H1 (cell line): ENCODE data around the gene RCE1. TPM values are rescaled to one million over a fixed set of nuclear protein-coding genes. Genes with fewer than 3 reads are reported as not detected.

Source experiments
- CTCF ChIA-PET: fragments of 300-600 bp; sonication (Branson Sonifier 250); formaldehyde crosslinking; loops from one replicate; lab custom pipeline; 2021; ENCODE audit not compliant: partially characterized antibody; lab: Charles Lee
- POLR2A ChIA-PET: fragments of 300-600 bp; sonication (Branson Sonifier 250); formaldehyde crosslinking; loops from one replicate; lab custom pipeline; 2021; ENCODE audit warnings: inconsistent platforms; ENCODE audit not compliant: partially characterized antibody; lab: Charles Lee
- DNase-seq, 2 experiments: peaks; one replicate each; pipeline versions ENCODE4 v3.0.0 to v3.0.0-alpha.2; 2010 to 2022; ENCODE audit warnings: low spot score in 2 of 2, low read depth in 1 of 2, mixed read lengths in 1 of 2
- FAIRE-seq: peaks from 2 replicates; lab custom pipeline; 2011; peaks lifted over from hg19 to GRCh38; lab: Jason Lieb, UNC
- H2AFZ ChIP-seq: 2 replicates; pipeline ENCODE4 v1.8.1; 2012; ENCODE audit warnings: low read length, inconsistent platforms
- H2AK5ac ChIP-seq: 2 replicates; pipeline ENCODE4 v1.6.1; 2013; ENCODE audit warnings: low read depth, low read length
- H2BK120ac ChIP-seq: replicated peaks from 2 replicates; pipeline ENCODE3; 2013; ENCODE audit warnings: low read depth, low read length, inconsistent platforms
- H2BK12ac ChIP-seq: 2 replicates; pipeline ENCODE4 v1.6.1; 2013; ENCODE audit warnings: low read depth, low read length
- H2BK15ac ChIP-seq: 2 replicates; pipeline ENCODE4 v1.6.1; 2013; ENCODE audit warnings: low read length
- H2BK20ac ChIP-seq: 2 replicates; pipeline ENCODE4 v1.6.1; 2013; ENCODE audit warnings: low read length
- H2BK5ac ChIP-seq: 2 replicates; pipeline ENCODE4 v1.6.1; 2013; ENCODE audit warnings: low read depth, low read length
- H3K14ac ChIP-seq: 2 replicates; pipeline ENCODE4 v1.6.1; 2013; ENCODE audit warnings: inconsistent platforms; ENCODE audit not compliant: insufficient read length
- H3K18ac ChIP-seq: 2 replicates; pipeline ENCODE4 v1.6.1; 2013; ENCODE audit warnings: low read length; ENCODE audit errors: extremely low read depth
- H3K23ac ChIP-seq: 2 replicates; pipeline ENCODE4 v1.6.1; 2013; ENCODE audit warnings: inconsistent platforms; ENCODE audit not compliant: insufficient read length
- H3K23me2 ChIP-seq: 2 replicates; pipeline ENCODE4 v1.6.1; 2013; ENCODE audit warnings: low read depth, low read length
- H3K27ac ChIP-seq: 2 replicates; pipeline ENCODE4 v1.6.1; 2011; ENCODE audit warnings: low read depth, low read length, inconsistent platforms
- H3K27me3 ChIP-seq, 4 experiments: replicated peaks in 1 of 4; 1 replicate in 1 of 4; 2 replicates in 3 of 4; pipeline versions ENCODE4 v1.6.1 to v1.8.1; 2011 to 2013; ENCODE audit warnings: low read length in 3 of 4, mild to moderate bottlenecking in 3 of 4, inconsistent platforms in 2 of 4, mixed read lengths in 2 of 4, moderate library complexity in 1 of 4; ENCODE audit not compliant: control insufficient read depth in 3 of 4, insufficient read depth in 3 of 4; ENCODE audit errors: extremely low read depth in 1 of 4
- H3K36me3 ChIP-seq, 4 experiments: 2 replicates each; pipeline versions ENCODE4 v1.6.1 to v1.8.1; 2011 to 2013; ENCODE audit warnings: mild to moderate bottlenecking in 4 of 4, low read length in 3 of 4, moderate library complexity in 2 of 4, control low read depth in 1 of 4, inconsistent platforms in 1 of 4; ENCODE audit not compliant: insufficient read depth in 4 of 4, control insufficient read depth in 2 of 4
- H3K4ac ChIP-seq: replicated peaks from 2 replicates; pipeline ENCODE3; 2013; ENCODE audit warnings: low read length, low read depth, mixed read lengths, inconsistent platforms; ENCODE audit not compliant: insufficient read length
- H3K4me1 ChIP-seq, 4 experiments: replicated peaks in 1 of 4; 1 replicate in 1 of 4; 2 replicates in 3 of 4; pipeline versions ENCODE4 v1.6.1 to v1.8.1; 2011 to 2013; ENCODE audit warnings: low read length in 3 of 4, inconsistent platforms in 2 of 4, mixed read lengths in 1 of 4; ENCODE audit not compliant: insufficient read depth in 4 of 4, control insufficient read depth in 3 of 4
- H3K4me2 ChIP-seq, 2 experiments: 2 replicates each; pipeline versions ENCODE4 v1.6.1 to v1.8.1; 2011 to 2013; ENCODE audit warnings: low read depth in 2 of 2, low read length in 2 of 2, control low read depth in 1 of 2, inconsistent platforms in 1 of 2, mild to moderate bottlenecking in 1 of 2; ENCODE audit not compliant: insufficient read depth in 1 of 2
- H3K4me3 ChIP-seq, 4 experiments: fragments of 200-600, 300-600 bp in 1 of 4; sonication (generic), shearing (Covaris generic), sonication (Bioruptor Twin) in 1 of 4; 2 replicates each; pipeline versions ENCODE4 v1.5.1 to v1.8.1; 2011 to 2016; ENCODE audit warnings: low read length in 4 of 4, low read depth in 3 of 4, control low read depth in 2 of 4, inconsistent platforms in 2 of 4, mild to moderate bottlenecking in 2 of 4, mixed read lengths in 1 of 4, moderate library complexity in 1 of 4; ENCODE audit not compliant: insufficient read depth in 2 of 4; ENCODE audit errors: extremely low read depth in 1 of 4
- H3K56ac ChIP-seq: replicated peaks from 2 replicates; pipeline ENCODE3; 2013; ENCODE audit warnings: low read depth, mild to moderate bottlenecking, mixed read lengths, low read length, inconsistent platforms; ENCODE audit not compliant: insufficient read length
- H3K79me1 ChIP-seq: 2 replicates; pipeline ENCODE4 v1.6.1; 2013; ENCODE audit warnings: low read depth, low read length, control low read depth
- H3K79me2 ChIP-seq, 2 experiments: 2 replicates each; pipeline versions ENCODE4 v1.6.1 to v1.8.1; 2012 to 2013; ENCODE audit warnings: low read length in 2 of 2, mild to moderate bottlenecking in 2 of 2, inconsistent platforms in 1 of 2; ENCODE audit not compliant: insufficient read depth in 2 of 2, control insufficient read depth in 1 of 2
- H3K9ac ChIP-seq, 4 experiments: replicated peaks in 1 of 4; 1 replicate in 1 of 4; 2 replicates in 3 of 4; pipeline versions ENCODE4 v1.6.1 to v1.8.1; 2011 to 2013; ENCODE audit warnings: low read depth in 3 of 4, low read length in 3 of 4, control low read depth in 2 of 4, mild to moderate bottlenecking in 2 of 4, moderate library complexity in 2 of 4, inconsistent platforms in 1 of 4; ENCODE audit errors: extremely low read depth in 1 of 4
- H3K9me3 ChIP-seq, 2 experiments: 2 replicates each; pipeline versions ENCODE4 v1.6.1 to v1.8.1; 2012 to 2013; ENCODE audit warnings: mild to moderate bottlenecking in 2 of 2, moderate library complexity in 2 of 2, control low read depth in 1 of 2, inconsistent platforms in 1 of 2, low read depth in 1 of 2, low read length in 1 of 2, mixed read lengths in 1 of 2; ENCODE audit not compliant: insufficient read depth in 2 of 2
- H4K20me1 ChIP-seq, 2 experiments: replicated peaks in 1 of 2; 2 replicates each; pipeline versions ENCODE3 to v1.8.1; 2011 to 2013; ENCODE audit warnings: inconsistent platforms in 2 of 2, low read length in 2 of 2, mild to moderate bottlenecking in 1 of 2; ENCODE audit not compliant: insufficient read depth in 2 of 2, control insufficient read depth in 1 of 2
- H4K5ac ChIP-seq: 2 replicates; pipeline ENCODE4 v1.6.1; 2013; ENCODE audit warnings: low read length, low read depth, mixed read lengths, inconsistent platforms; ENCODE audit not compliant: insufficient read length
- H4K8ac ChIP-seq: 2 replicates; pipeline ENCODE4 v1.8.0; 2013; ENCODE audit warnings: mild to moderate bottlenecking, moderate library complexity, low read length, inconsistent platforms; ENCODE audit not compliant: insufficient read depth; ENCODE audit errors: extremely low read depth
- H4K91ac ChIP-seq: replicated peaks from 2 replicates; pipeline ENCODE3; 2013; ENCODE audit warnings: low read length, mixed read lengths, inconsistent platforms; ENCODE audit not compliant: insufficient read length
- CHD2 ChIP-seq: IDR thresholded peaks from 2 replicates; pipeline ENCODE4 v1.6.1; 2012; ENCODE audit warnings: low read length, improper control_type of control experiment
- PHF8 ChIP-seq: fragments of 200-600 bp; sonication (generic); conservative IDR thresholded peaks from 2 replicates; pipeline ENCODE4 v1.7.1; 2012; ENCODE audit warnings: low read depth, mild to moderate bottlenecking, inconsistent platforms, low read length, moderate library complexity
- POLR2AphosphoS5 ChIP-seq: IDR thresholded peaks from 2 replicates; pipeline ENCODE4 v1.6.1; 2011; ENCODE audit warnings: low read depth, low read length
- RNF2 ChIP-seq: fragments of 200-900, 300-1000 bp; sonication (generic); IDR thresholded peaks from 2 replicates; pipeline ENCODE4 v1.7.1; 2016; ENCODE audit warnings: borderline replicate concordance, low read depth, mild to moderate bottlenecking, antibody characterized with exemption, low read length; ENCODE audit not compliant: poor library complexity, severe bottlenecking; ENCODE audit errors: missing control alignments
- SAP30 ChIP-seq: fragments of 300-600 bp; sonication (generic); IDR thresholded peaks from 2 replicates; pipeline ENCODE4 v1.7.1; 2012; ENCODE audit warnings: low read length, moderate library complexity, mild to moderate bottlenecking, inconsistent platforms; ENCODE audit not compliant: insufficient read depth, insufficient replicate concordance
- SP4 ChIP-seq: IDR thresholded peaks from 2 replicates; pipeline ENCODE4 v1.6.1; 2012; ENCODE audit warnings: low read length, inconsistent platforms
- TAF7 ChIP-seq: optimal IDR thresholded peaks from 2 replicates; pipeline ENCODE3; 2011; ENCODE audit warnings: low read depth, mild to moderate bottlenecking, inconsistent platforms, low read length, moderate library complexity, borderline replicate concordance
- WGBS, 2 experiments: shearing (Covaris generic) in 1 of 2; methylation state at CpG; one replicate each; pipeline versions ENCODE4 v1.1.6 to v1.1.7; 2013 to 2015; ENCODE audit warnings: low lambda C conversion rate in 2 of 2, mixed read lengths in 2 of 2, inconsistent platforms in 1 of 2, low coverage in 1 of 2, missing lambda C conversion rate in 1 of 2; ENCODE audit not compliant: insufficient replicate concordance in 2 of 2, insufficient coverage in 1 of 2, insufficient read length in 1 of 2; ENCODE audit errors: extremely low coverage in 1 of 2, missing lambda C conversion rate in 1 of 2; 5-methylcytosine and 5-hydroxymethylcytosine counted together
- polyA plus RNA-seq, 7 experiments: library from polyadenylated mRNA; depleted of rRNA in 3 of 7; stranded (reverse) in 5 of 7; unstranded in 2 of 7; fragments of >200 nt in 5 of 7; fragments of 200-250 nt in 2 of 7; gene quantifications; 1 replicate in 5 of 7; 2 replicates in 1 of 7; 4 replicates in 1 of 7; pipeline versions ENCODE4 v1.2.1 to v1.2.3, GENCODE V29; 2011 to 2013; ENCODE audit warnings: missing spikeins in 2 of 7, mixed read lengths in 2 of 7
- total RNA-seq: library from RNA; stranded (reverse); fragmentation: NEBNext Ultra II Directional; extraction: Animal tissue kit (Norgen Biotek cat#: 25700); gene quantifications from 2 replicates; pipeline ENCODE4 v1.2.1, GENCODE V29; 2021
- TF ChIP-seq, protein P1 (sequence below): IDR thresholded peaks from 2 replicates; pipeline ENCODE4 v1.6.1; 2011; ENCODE audit warnings: low read depth, mild to moderate bottlenecking, low read length; ENCODE audit not compliant: insufficient read depth

The RCE1 gene
- total and polyA plus RNA-seq, 2 of the 8 experiments (the other 6 are each of a cell fraction or from before 2014, with no cell fraction given): 35.8 to 84.8 TPM

GRCh38 chr11:66851698-66852465, 8.6 kb downstream of the RCE1 start:
- Histone ChIP-seq H3K79me2 (no peaks in the 10 kb centered on the region), H3K4me2 (no peak overlapping the region), H2AFZ (no peak overlapping the region), H3K4me3 (no peak overlapping the region), H4K5ac (no peak overlapping the region), H2BK12ac (peak overlapping the region; percentile 17; the same call in 1 of the 2 replicates), H4K20me1 (no peaks in the 10 kb centered on the region), H2BK20ac (no peak overlapping the region), H2BK120ac (no peak overlapping the region), H3K23me2 (peaks cover 8% of the 10 kb centered on the region), H2BK15ac (no peak overlapping the region), H3K18ac (no peak overlapping the region), H3K27ac (no peak overlapping the region), H3K27me3 (no peaks in the 10 kb centered on the region), H3K36me3 (peaks cover 0 to 7% (median 4%) of the 10 kb centered on the region in 4 experiments; a peak in 5 of 8 replicates), H4K91ac (no peak overlapping the region), H3K4ac (no peak overlapping the region), H2BK5ac (no peak overlapping the region), H3K56ac (no peak overlapping the region), H3K14ac (no peak overlapping the region), H4K8ac (no peak overlapping the region), H3K79me1 (no peaks in the 10 kb centered on the region), H3K4me1 (peaks cover 5 to 12% (median 5%) of the 10 kb centered on the region in 4 experiments), H3K9ac (no peak overlapping the region), H2AK5ac (no peak overlapping the region), H3K9me3 (no peaks in the 10 kb centered on the region), H3K23ac (no peak overlapping the region)
- 83% methylated on average over 26 of the region's 26 CpGs; no CpG with 5 or more reads in 1 of the 2 experiments for WGBS, 2 experiments
- ChIA-PET POLR2A (interaction anchor here (0.7 to 5.4 kb wide), 6 partner anchors 8 to 230 kb away, joined by 3 to 53 read pairs (median 6); partner anchors contain the start of genes RCE1 and SYT12), CTCF (interaction anchor here (0.6 to 6.3 kb wide), 38 partner anchors 9 to 958 kb away, joined by 3 to 72 read pairs (median 4); partner anchors contain the start of genes C11orf86, PELI3 and RCE1)
- FAIRE-seq: peak; percentile 68
- peak in 1 of 2 experiments; percentile 80 for DNase-seq
- TF ChIP-seq TAF7: no peak
- no peak for TF ChIP-seq SP4
- TF ChIP-seq, protein P1, sequence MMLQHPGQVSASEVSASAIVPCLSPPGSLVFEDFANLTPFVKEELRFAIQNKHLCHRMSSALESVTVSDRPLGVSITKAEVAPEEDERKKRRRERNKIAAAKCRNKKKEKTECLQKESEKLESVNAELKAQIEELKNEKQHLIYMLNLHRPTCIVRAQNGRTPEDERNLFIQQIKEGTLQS: no peak
- TF ChIP-seq RNF2: no peak
- TF ChIP-seq SAP30: no peak
- TF ChIP-seq PHF8: no peak
- TF ChIP-seq CHD2: no peak
- no peak for TF ChIP-seq POLR2AphosphoS5
